HTR-8/SVneo (cell line): ENCODE measurements around the gene SLC29A3.

Source experiments
- DNase-seq: peaks from one replicate; pipeline ENCODE4 v3.0.0; 2011; ENCODE audit warnings: low spot score, mixed read lengths; ENCODE audit not compliant: insufficient read length
- FAIRE-seq: peaks from 2 replicates; lab custom pipeline; 2011; peaks lifted over from hg19 to GRCh38; lab: Jason Lieb, UNC

Gene SLC29A3

GRCh38 chr10:71297343-71297742 lies 21.7 kb upstream of the SLC29A3 start:
- DNase-seq, result no peak
- FAIRE-seq, result no peak

GRCh38 chr10:71299071-71299785 lies 19.8 kb upstream of the SLC29A3 start:
- FAIRE-seq, result no peak

DNA sequence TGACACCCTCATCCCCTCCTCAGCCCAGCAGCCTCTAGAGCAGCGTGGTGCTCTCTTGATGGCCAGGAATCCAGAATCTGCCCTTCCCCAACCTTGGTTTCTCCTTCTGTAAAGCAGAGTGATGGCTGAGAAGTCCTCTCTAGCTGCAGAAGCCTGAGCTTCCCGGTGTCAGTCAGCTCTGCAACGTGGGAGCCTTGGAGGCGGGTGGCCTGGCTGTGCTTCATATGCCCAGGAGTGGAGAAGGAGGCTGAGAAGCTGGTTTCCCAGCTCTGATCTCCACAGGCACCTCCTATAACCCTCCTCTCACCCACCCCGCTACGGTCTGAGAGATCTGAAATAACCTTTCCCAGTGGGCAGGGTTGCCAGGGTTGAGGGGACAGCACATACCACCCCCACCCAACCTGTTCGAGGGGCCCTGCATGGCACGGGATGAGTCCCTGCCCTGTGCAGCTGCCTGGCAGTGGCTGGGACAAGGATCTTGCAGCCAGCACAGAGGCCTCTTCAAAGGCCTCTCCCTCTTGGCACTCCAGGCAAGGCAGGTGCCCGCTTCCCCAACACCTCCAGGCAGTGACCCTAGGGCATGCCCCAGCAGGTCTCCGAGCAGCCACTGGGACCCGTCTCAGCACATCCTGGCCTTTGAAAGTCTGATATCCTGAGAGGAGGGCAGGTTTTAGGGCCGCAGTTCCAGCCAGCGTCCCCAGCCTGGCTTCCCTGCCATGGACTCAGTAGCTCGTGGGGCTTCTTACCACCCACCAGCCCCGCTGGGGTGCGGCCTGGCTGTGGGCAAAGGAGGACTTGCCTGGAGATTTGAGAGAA lies 18.3 kb upstream of the SLC29A3 start:
- no peak for FAIRE-seq
- no peak for DNase-seq

More at GRCh38 chr10:71299071-71299785, 19.8 kb upstream of the SLC29A3 start:
- DNase-seq, result no peak

DNA sequence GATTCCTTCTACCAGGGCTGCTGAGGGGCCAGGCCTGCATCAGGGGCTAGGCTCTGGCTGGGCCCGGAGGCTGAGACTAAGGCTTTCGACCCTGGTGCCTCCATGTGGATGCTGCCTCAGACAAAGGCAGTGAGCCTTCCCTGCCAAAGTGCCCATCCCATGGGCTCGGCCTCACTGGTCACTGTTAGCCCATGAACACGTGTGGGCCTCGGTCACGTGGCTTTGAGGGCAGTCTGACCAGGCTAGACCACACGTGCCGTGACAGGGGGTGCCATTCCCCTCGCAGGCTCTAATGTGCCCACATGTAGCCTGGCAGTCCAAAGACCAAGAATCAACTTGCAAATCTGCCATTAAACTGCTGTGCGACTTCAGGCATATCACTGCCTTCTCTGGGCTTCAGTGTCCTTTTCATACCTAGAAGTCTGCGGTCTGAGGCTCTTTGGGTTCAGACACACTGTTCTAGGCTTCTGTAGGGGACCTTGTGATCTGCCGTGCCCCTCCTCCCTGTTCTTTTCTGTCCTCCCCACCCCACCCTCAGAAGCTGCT lies 17.6 kb upstream of the SLC29A3 start:
- FAIRE-seq (no peak), DNase-seq (no peak)

- FAIRE-seq, result no peak
- DNase-seq, result no peak
These were observed 16.6 kb upstream of the SLC29A3 start for GRCh38 chr10:71302451-71302850.

GRCh38 chr10:71302874-71303568 lies 16.0 kb upstream of the SLC29A3 start:
- DNase-seq (peak; percentile 74), FAIRE-seq (peak; percentile 64)

- DNase-seq (no peak), FAIRE-seq (no peak)
These were observed 15.5 kb upstream of the SLC29A3 start for GRCh38 chr10:71303569-71303907.

GRCh38 chr10:71304914-71305313 lies 14.1 kb upstream of the SLC29A3 start:
- FAIRE-seq (no peak), DNase-seq (no peak)

GRCh38 chr10:71306979-71307378 lies 12.1 kb upstream of the SLC29A3 start:
- FAIRE-seq (no peak), DNase-seq (no peak)

- FAIRE-seq (no peak), DNase-seq (no peak)
These were observed 11.5 kb upstream of the SLC29A3 start for GRCh38 chr10:71307469-71308085.

GRCh38 chr10:71308244-71308643 lies 10.8 kb upstream of the SLC29A3 start:
- DNase-seq, result no peak
- FAIRE-seq, result no peak

DNA sequence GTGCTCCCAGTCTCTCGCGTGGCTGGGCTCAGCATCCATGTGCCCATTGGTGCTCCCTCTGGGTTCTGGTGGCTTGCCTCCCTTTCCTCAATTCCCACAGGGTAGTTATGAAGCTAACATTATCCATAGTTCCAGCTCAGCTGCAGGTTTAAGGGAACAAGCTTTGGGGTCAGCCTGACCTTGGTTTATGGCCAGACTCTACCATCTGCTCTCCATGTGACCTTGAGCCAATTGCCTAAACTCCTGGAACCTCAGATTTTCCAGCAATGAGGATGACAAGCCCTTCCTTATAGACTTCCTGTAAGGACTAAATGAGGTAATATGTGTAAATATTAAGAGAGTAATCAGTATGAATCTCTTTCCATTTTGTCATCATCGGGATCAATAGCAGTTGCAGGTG lies 10.1 kb upstream of the SLC29A3 start:
- DNase-seq, result no peak

GRCh38 chr10:71309919-71310318 lies 9.1 kb upstream of the SLC29A3 start:
- FAIRE-seq (no peak), DNase-seq (no peak)

More for the DNA sequence above, 10.1 kb upstream of the SLC29A3 start:
- no peak for FAIRE-seq

- DNase-seq (no peak), FAIRE-seq (no peak)
These were observed 6.8 kb upstream of the SLC29A3 start for GRCh38 chr10:71312220-71312619.

- FAIRE-seq (no peak), DNase-seq (no peak)
These were observed 6.0 kb upstream of the SLC29A3 start for GRCh38 chr10:71312811-71313789.

- FAIRE-seq (no peak), DNase-seq (peak; percentile 73)
These were observed 4.9 kb upstream of the SLC29A3 start for GRCh38 chr10:71314028-71314693.

DNA sequence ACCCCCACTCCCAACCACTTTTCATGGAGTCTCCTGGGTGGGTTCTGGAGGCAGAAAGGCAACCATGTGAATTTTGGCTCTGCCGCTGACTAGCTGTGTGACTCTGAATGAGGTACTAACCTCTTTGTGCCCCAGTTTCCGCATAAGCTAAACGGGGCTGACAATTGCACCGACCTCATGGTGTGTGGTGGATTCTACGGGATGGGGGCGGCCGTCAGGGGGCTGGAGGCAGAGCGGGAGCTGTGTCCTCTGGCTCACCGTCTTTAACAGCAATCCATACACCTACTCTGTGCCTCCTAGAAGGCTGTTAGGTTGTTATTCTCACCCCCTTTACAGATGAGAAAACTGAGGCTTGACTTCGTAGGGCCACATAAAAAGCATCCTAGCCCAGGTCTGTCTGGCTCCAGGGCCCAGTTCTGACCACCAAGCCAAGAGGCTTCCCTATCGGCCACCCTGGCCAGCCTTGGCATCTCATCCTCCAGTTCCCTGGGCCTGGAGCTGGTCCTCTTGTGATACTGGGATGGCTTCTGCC lies 4.3 kb upstream of the SLC29A3 start:
- no peak for FAIRE-seq
- DNase-seq, result no peak

GRCh38 chr10:71316056-71316785 lies 2.8 kb upstream of the SLC29A3 start:
- FAIRE-seq (no peak), DNase-seq (no peak)
